Dedifferentiated amniotic fluid mesenchymal stem cell (primary cell): ENCODE data around the gene ANKRD2.
"Not testable (repeated sequence)": the region's sequence is repeated elsewhere in the genome, so short reads cannot be mapped to it uniquely, and the experiment has no call there.

Experiments
- DNase-seq: peaks from one replicate; pipeline ENCODE4 v3.0.0-alpha.2; 2016; ENCODE audit errors: extremely low spot score

Gene ANKRD2

DNA sequence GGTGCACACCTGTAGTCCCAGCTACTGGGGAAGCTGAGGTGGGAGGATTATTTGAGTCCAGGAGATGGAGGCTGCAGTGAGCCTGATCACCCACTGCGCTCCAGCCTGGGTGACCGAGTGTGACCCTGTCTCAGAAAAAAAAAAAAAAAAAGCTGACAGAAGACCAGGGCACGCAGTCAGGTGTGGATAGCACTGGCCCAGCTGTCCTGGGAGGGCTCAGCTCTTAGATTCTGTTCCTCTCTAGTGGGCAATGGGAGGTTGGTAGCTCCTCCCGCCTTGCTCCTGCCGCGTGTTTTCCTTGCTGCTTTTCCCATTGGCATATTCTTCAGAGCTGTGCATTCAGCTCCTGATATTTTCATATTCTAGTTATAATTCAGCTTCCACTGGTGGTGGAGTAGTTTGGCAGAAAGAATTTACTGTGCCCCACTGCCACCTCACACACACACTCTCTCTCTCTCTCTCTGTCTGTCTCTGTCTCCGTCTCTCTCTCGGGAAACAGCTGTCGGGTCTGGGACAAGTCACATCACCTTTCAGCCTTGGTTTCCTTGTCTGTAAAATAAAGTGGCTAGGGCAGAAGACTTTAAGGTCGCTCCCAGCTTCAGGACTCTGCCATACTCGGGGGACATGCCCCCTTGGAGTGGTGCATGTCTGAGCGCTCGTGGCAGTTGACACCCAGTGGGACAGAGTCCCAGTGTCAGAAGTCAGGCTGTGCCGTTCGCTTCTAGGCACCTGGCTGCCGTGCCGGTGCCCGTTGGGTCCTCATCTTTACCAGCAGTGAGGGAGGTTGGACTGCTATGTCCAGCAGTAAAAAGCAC lies 25.9 kb upstream of the ANKRD2 start:
- no peak for DNase-seq

DNA sequence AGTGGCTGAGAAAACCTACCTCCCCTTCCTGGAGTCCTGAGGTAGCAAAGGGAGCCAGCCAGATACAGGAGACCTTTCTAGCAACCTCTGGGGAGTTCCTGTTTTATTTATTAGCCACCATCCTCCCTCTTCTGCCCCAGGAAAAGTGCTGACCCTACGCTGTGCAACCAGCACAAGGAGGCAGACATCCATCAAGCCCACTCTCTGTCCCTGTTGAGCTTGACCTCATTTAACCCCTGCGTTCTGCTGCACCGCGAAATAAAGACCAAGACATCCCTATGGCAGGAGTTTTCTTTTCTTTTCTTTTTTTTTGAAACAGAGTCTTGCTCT lies 25.3 kb upstream of the ANKRD2 start:
- DNase-seq: no peak

DNA sequence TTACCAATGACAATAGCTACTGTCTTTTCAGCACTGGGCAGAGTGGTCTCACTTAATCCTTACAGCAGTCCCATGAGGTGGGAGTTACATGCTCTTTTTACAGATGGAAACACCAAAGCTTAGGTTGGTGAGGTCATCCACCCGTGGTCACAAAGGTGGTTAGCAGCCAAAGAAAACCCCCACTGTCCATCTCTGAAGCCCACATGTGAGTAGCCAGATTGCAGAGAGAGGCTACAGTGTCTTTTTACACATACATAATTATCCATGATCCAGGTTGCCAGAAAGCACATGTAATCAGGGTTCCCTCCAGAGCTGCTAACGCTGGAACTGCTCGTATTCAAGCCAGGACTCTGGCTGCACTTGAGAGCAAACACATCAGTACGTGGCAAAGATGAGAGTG lies 24.6 kb upstream of the ANKRD2 start:
- DNase-seq: no peak

DNA sequence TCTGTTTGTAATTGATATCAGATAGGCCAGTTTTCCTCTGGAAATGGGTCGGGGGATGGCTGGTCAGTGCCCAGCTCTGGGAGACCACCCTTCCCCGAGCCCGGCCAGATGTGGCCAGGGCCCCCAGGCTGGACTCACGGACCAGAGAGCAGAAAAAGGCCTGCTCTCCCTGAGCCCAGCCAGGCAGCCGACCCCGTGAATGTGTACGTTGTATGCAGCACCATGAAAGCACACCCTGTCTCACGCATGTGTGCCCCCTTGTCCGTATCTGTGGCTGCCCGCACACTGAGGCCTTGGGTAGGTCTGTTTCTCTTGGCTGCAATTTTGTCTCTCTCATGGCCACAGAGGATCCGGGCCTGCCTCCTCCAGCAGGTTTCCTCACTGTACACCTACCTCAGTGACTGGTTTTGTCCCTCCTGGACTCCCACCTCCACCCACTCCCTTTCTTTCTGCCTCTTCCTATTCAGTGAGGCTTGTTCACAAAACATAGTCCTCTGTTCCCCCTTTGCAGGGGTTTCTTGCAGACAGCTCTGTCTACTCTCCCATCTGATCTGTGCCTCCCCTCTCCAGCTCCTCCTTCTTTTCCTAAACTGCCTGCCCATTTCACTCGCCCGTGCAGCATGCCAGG lies 23.6 kb upstream of the ANKRD2 start:
- no peak for DNase-seq

DNA sequence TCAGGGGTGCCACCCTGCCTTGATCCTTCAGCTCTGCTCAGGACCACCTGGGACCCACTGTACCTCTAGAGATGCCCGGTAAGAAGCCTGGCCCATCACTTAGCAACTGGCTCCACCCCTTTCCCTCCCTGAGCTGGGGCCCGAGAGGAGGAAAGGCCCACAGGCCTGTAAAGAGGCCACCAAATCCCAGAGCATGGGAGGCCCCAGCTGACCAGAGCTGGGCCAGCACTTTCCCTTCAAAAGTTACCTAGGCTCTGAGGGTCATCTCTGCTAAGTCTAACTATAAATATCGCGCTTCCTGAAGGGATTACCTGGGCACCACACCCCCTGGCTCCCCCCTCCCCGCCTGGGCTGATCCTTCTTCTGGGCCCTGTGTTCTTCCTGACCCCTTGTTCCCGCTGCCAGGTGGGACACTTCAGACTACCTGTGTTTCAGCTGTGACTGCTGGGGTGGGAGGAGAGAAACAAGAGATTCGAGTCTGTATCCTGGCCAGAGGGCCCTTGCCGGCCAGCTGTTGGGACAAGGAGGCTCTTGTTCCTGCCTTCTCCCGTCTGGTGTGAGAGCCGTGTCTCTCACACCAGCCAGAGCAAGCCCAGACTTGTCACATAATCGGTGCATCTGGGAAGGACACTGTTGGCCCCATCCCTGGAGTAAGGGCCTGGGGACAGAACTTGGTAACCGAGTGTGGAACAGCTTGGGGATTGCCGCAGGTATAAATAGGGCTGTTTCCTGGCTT lies 22.8 kb upstream of the ANKRD2 start:
- DNase-seq: no peak

DNA sequence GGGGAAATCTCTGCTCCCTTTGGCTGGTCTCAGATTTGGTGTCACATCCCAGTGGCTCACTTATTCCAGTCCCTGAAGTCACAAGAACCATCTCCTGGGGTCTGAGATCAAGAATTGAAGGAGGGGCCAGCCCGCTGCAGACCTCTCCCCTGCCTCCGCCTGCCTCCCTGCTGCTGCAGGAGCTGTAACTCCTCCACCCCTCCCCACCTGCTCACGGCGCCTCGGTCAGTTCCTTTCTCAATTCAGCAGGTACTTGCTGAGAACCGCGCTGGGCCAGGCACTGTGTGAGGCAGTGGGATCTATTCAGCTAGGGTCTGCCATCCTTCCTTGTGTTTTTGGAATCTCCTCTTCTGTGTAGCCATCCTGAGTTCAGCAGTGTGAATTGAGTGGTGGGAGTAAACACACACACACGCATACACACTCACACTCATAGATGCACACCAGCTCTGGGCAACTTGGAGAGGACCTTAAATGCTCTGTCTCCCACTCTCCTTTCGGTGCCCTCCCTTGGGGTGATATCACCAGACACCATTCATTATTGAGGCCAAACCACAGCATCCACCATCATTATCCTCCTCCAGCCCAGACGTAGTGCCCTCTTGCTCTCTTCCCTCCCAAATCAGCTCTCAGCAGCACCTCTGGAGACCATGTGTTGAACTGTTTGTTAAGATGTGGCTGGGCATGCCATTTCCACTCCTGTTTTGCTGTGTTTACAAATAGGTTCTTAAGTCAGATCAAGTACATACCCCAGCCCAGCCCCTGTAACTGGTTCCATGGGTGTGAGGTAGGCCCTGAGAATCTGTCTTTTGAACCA lies 22.0 kb upstream of the ANKRD2 start:
- no peak for DNase-seq

DNA sequence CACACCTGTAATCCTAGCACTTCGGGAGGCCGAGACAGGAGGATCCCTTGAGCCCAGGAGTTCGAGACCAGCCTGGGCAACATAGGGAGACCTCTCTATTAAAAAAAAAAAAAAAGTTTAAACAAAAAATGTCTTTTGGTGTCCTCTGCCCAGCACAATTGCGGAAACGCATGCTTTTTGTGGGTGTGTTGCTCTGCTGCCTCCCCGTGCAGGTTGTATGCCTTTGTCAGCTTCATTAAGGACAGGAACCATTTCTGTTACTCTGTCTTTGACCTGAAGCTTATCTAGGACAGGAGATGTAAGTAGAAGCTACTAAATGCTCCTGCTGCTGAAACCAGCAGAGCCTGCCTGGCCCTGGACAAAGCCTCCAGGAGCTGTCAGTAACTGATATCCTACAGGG lies 21.3 kb upstream of the ANKRD2 start:
- DNase-seq: no peak

DNA sequence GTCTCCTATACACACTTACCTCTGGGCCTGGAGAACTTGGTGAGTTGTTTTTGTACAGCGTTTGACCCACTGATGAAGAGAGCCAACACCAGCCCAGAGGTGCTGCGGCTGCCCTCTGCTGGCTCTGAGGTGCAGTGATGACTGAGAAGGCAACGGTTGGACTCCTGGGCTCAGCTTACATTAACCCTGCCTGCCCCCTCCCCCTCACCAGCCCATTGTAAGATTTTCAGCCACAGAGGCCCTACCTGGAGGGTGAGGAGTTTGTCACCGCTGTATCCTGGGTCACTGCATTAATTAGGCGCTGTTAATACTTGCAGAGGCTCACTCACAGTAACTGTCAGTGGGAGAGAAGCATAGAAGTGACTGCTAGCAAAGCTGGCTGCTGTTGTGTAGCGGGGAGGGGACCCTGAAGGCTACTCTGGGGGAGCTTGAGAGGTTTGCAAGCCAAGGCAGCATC lies 19.0 kb upstream of the ANKRD2 start:
- DNase-seq: peak; percentile 75

DNA sequence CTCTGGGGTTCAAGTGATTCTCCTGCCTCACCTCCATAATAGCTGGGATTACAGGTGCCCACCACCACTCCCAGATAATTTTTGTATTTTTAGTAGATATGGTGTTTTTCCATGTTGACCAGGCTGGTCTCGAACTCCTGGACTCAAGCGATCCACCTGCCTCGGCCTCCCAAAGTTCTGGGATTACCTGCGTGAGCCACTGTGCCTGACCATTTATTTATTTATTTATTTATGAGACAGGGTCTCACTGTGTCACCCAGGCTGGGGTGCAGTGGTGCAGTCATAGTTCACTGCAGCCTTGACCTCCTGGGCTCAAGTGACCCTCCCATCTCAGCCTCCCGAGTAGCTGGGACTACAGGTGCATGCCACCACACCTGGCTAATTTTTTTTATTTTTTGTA lies 18.2 kb upstream of the ANKRD2 start:
- DNase-seq: not testable (repeated sequence)

DNA sequence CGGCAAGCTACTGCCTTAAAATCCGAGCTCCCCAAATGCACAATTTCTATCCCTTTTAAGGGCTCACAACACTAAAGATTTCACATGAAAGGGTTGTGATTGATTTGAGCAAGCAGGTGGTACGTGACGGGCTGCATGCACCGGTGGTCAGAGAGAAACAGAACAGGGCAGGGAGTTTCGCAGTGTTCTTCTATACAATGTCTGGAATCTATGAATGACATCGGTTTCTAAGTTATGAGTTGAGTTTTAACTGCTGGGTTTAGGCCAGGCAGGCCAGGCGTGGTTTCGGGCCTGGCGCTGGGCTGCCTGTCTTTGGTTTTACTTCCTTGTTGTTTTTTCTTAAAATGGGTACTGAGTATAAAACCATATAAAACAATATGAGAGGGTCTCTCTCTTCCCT lies 17.0 kb upstream of the ANKRD2 start:
- DNase-seq: not testable (repeated sequence)

DNA sequence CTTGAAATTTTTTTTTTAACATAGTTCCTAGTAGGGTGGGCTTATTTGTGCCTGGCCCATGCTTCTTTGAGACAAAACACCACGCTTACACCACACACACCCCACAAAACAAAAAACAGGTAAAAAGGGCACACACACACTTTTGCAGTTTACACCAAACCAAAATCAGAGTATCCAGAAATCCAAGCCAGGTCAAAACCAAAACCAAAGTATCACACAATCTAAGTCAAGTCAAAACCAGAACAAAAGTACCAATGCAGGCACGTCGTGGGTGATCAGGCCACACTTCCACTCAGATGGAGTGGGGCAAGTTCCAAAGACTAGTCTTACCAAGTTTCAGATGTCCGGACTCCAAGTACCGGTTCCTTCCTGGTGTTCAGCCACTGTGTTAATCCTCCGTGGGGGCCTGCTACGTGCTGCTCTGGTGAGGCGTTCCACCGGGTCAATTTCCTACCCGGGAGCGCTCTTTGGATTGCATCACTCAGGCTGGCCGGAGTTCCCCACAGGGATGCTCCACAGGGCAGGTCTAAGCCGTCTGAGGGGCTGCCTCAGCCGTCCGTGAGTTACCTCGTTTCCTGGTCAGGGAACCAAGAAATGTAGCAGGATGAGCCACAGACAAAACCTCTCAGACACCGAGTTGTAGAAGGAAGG lies 11.7 kb upstream of the ANKRD2 start:
- not testable (repeated sequence) for DNase-seq

DNA sequence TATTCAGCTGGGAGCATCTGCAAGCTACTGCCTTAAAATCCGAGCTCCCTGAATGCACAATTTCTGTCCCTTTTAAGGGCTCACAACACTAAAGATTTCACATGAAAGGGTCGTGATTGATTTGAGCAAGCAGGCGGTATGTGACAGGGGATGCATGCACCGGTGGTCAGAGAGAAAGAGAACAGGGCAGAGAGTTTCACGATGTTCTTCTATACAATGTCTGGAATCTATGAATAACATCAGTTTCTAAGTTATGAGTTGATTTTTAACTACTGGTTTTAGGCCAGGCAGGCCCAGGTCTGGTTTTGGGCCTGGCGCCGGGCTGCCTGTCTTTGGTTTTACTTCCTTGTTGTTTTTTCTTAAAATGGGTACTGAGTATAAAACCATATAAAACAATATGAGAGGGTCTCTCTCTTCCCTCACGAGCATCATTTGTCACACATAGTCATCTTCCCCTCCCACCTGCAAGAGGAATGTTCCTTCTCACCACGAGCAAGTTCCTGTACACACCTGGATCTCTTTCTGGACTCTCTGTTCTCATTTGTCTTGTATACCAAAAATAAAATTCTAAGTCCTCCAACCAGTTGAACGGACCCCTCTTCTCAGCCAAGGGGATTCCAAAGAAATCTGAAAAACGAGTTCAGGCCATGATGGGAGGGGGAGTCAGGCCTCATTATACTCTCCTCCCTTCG lies 11.0 kb upstream of the ANKRD2 start:
- DNase-seq: not testable (repeated sequence)

DNA sequence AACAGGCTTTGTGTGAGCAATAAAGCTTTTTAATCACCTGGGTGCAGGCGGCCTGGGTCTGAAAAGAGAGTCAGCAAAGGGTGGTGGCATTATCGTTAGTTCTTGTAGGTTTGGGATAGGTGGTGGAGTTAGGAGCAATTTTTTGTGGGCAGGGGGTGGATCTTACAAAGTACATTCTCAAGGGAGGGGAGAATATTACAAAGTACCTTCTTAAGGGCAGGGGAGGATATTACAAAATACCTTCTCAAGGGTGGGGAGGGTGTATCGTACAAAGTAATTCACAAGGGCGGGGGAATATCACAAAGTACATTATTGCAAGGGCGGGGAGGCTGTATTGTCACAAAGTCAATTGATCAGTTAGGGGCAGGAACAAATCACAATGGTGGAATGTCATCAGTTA lies 10.2 kb upstream of the ANKRD2 start:
- DNase-seq: not testable (repeated sequence)

DNA sequence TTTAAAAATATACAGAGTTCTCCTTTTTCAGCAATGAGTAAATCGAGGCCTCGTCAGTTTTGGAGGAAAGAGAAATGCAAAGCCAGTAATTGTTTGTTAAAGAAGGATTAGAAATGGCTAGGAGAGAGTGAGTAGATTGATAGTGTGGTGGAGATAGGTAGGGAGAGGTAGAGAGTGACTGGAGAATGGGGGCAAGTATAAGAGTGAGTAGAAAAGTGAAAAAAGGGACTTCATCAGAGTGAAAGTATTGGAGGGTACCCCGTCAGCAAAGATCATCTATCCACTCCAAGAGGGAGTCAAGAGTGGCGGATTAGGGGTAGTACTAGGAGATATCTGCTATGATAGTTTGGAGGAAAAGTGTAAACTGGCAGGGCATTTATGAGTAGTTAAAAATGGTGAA lies 9.2 kb upstream of the ANKRD2 start:
- DNase-seq: no peak

DNA sequence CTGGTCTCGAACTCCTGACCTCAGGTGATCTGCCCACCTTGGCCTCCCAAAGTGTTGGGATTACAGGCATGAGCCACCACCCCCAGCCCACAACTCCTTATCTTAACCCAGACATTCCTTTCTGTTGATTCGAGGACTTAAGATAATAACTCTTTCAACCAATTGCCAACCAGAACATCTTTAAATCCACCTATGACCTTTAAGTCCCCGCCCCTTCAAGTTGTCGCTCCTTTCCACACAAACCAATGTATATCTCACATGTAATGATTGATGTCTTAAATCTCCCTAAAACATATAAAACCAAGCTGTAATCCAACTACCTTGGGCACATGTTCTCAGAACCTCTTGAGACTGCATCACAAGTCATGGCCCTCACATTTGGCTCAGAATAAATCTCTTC lies 7.8 kb upstream of the ANKRD2 start:
- no peak for DNase-seq

DNA sequence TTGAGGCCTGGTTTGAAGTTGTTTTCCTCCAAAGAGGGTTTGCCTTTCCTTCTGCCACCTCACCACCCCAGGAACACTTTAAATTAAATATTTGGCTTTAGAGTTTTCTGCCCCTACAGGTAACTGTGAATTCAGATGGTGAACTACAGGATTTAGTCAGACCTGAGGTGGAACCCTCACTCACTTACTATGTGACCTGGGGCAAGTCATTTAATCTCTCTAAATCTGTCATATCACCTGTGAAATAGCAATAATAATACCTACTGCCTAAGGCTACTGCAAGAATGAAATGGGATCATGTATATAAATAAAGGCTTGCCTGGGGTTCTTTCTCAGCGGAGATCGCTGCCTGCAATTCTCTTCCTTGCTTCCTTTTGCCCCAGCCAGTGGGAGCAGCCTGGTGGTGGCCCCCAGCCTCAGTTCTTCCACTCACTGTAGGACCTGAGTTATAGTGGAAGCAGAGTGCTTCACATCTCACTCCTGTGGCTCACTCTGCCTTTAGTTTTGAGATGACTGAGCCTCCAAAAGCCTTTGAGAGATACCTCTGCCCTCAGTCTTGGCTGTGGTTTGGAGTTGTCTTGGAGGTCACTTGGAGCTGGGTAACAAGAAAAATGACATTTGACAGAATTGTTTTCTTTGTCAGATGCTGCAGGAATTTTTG lies 6.1 kb upstream of the ANKRD2 start:
- no peak for DNase-seq

DNA sequence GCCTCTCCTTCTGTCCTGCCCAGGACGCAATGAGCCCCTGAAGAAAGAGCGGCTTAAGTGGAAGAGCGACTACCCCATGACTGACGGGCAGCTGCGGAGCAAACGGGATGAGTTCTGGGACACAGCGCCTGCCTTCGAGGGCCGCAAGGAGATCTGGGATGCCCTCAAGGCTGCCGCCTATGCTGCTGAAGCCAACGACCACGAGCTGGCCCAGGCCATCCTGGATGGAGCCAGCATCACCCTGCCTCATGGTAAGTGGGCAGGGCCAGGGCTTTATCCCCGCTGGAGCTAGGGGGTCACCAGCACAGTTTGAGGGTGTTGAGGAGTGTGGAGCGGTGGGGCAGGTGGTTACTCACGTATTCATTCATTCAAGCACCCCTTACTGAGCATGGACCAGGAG lies 4.7 kb upstream of the ANKRD2 start:
- DNase-seq: no peak

DNA sequence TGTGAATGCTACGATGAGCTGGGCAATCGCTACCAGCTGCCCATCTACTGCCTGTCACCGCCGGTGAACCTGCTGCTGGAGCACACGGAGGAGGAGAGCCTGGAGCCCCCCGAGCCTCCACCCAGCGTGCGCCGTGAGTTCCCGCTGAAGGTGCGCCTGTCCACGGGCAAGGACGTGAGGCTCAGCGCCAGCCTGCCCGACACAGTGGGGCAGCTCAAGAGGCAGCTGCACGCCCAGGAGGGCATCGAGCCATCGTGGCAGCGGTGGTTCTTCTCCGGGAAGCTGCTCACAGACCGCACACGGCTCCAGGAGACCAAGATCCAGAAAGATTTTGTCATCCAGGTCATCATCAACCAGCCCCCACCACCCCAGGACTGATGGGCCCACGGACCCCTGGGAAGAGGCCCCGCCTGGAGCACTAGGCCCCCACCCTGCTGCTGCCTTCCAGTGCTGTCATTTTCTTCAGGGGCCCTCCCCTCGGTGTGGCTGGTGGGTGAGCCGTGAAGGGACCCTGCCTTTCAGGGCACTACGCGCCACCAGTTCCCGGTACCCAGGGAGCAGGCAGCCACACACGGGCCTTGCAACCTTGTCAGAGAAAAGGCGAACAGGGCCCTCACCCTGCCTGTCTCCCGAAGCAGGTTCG lies 2.3 kb upstream of the ANKRD2 start:
- DNase-seq: no peak

DNA sequence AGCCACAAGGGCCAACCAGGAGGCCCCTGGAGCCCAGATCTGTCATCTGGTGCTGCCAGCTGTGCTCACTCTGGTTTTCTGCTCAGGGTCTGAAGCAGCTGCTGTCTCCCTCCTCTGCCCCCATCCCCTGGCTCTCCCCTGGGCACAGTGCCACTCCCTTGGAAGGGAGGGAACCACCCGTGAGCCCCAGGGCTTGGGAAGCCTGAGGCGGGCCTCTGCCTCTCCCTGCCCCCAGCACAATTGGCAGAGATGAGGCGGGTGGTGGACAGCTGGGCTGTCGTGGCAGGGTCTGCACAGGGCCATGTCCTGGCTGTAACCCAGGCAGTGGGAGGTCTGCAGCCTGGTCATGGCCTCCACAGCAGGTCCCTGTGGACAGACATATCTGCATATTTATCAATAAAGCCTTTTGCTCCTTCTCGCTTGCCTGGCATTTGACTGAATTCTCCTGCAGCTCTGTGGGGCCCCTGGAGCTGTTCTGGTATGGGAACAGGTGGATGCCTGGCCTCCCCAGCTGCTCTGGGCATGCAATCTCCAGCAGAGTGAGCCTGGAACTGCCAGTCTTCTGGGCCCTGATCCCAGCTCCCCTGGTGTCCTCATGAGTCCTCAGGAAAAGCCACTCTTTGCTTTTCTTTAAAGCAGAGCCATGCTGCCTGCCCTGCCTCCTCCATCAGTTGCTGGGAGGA lies 1.6 kb upstream of the ANKRD2 start:
- DNase-seq: no peak
